Esophagus squamous epithelium (tissue), 5 donors: Measurements from ENCODE around the gene SFXN1. TPM values are rescaled to one million over a fixed set of nuclear protein-coding genes. Genes with fewer than 3 reads are reported as not detected.
A peak's percentile ranks its signal among the peaks of the same experiment; 100 is the strongest.
"Not testable (repeated sequence)": the region's sequence is repeated elsewhere in the genome, so short reads cannot be mapped to it uniquely, and the experiment has no call there.

ENCODE experiments used
- DNase-seq: peaks from one replicate; lab custom pipeline; 2025; lab: John Stamatoyannopoulos, UW
- H3K27ac ChIP-seq, 4 donors: fragments of 200-600 bp; sonication (generic); one replicate each; pipeline ENCODE4 v1.5.1; 2016 to 2019; ENCODE audit warnings: mild to moderate bottlenecking in 1 of 4
- H3K27me3 ChIP-seq, 4 donors: fragments of 200-600 bp; sonication (generic); 1 replicate in 3 of 4; 2 replicates in 1 of 4; pipeline versions ENCODE4 v1.5.1 to v1.6.0; 2017 to 2021; ENCODE audit warnings: antibody characterized with exemption in 1 of 4
- H3K36me3 ChIP-seq, 3 donors: fragments of 200-600 bp; sonication (generic); one replicate each; pipeline ENCODE4 v1.5.1; 2016 to 2019
- H3K4me1 ChIP-seq, 3 donors: fragments of 200-600 bp; sonication (generic); one replicate each; pipeline ENCODE4 v1.5.1; 2017 to 2019
- H3K4me3 ChIP-seq, 4 donors: fragments of 200-600 bp; sonication (generic); 1 replicate in 3 of 4; 2 replicates in 1 of 4; pipeline ENCODE4 v1.5.1; 2016 to 2019; ENCODE audit warnings: mild to moderate bottlenecking in 2 of 4, moderate library complexity in 1 of 4
- H3K9me3 ChIP-seq, 3 donors: fragments of 200-600 bp; sonication (generic); one replicate each; pipeline ENCODE4 v1.5.1; 2016 to 2019
- POLR2A ChIP-seq, 4 donors: fragments of 450-650 bp; IDR thresholded peaks; one replicate each; pipeline ENCODE4 v1.6.1; 2017; ENCODE audit warnings: antibody characterized with exemption in 4 of 4, mild to moderate bottlenecking in 4 of 4, moderate library complexity in 3 of 4
- WGBS, 2 donors: methylation state at CpG; one replicate each; pipeline ENCODE4 v1.1.5; 2018; 5-methylcytosine and 5-hydroxymethylcytosine counted together
- intact Hi-C: fragments of 100-400 bp; cut with DNase I; formaldehyde crosslinking; loops from one replicate; pipeline ENCODE4 v1.15.0; 2022
- total RNA-seq, 4 donors: library from RNA; depleted of rRNA; stranded (reverse); fragments of >200 nt; gene quantifications; one replicate each; pipeline ENCODE4 v1.1.0, GENCODE V29; 2016
- TF ChIP-seq, protein P1 (sequence below), 6 experiments: fragments of 450-650 bp in 4 of 6; fragments of 200-600 bp in 2 of 6; sonication (generic) in 2 of 6; IDR thresholded peaks; one replicate each; pipeline ENCODE4 v1.5.1; 2016 to 2019; ENCODE audit warnings: antibody characterized with exemption in 6 of 6, mild to moderate bottlenecking in 4 of 6, moderate library complexity in 4 of 6
- donor health status: DM: yes; HTN: yes; CAD: no.

SFXN1 gene
- total RNA-seq, 4 donors from 2014 or later = 39.6 to 81.7 (median 51.9) TPM

DNA sequence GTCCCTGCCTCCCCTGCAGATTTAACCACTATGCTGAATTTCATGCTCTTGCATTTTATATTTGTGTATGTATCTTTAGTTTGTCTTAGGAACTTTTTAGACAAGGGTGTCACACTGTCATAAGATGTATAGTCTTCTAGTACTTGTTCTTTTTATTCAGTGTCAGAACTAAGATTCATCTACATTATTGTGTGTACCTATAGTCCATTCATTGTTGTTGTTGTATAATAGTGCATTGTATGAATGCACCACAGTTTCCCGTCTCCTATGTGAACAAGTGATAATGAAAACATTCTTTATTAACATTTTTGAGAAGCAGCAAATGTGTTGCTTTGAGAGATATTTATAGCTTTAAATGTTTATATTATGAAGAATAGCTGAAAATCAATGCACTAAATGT lies 45.9 kb downstream of the SFXN1 start:
- H3K4me1 ChIP-seq = no peaks in the 10 kb centered on the region
- 65 to 77% methylated on average over 1 of the region's 1 CpG for WGBS, 2 donors
- DNase-seq = no peak
- no peaks in the 10 kb centered on the region for H3K27me3 ChIP-seq
- intact Hi-C loops = no loop called here
- H3K36me3 ChIP-seq = peaks cover 0 to 99% (median 12%) of the 10 kb centered on the region in 3 donors
- no peaks in the 10 kb centered on the region for H3K9me3 ChIP-seq
- no peak overlapping the region for H3K4me3 ChIP-seq
- no peak overlapping the region for H3K27ac ChIP-seq
- TF ChIP-seq, protein P1, sequence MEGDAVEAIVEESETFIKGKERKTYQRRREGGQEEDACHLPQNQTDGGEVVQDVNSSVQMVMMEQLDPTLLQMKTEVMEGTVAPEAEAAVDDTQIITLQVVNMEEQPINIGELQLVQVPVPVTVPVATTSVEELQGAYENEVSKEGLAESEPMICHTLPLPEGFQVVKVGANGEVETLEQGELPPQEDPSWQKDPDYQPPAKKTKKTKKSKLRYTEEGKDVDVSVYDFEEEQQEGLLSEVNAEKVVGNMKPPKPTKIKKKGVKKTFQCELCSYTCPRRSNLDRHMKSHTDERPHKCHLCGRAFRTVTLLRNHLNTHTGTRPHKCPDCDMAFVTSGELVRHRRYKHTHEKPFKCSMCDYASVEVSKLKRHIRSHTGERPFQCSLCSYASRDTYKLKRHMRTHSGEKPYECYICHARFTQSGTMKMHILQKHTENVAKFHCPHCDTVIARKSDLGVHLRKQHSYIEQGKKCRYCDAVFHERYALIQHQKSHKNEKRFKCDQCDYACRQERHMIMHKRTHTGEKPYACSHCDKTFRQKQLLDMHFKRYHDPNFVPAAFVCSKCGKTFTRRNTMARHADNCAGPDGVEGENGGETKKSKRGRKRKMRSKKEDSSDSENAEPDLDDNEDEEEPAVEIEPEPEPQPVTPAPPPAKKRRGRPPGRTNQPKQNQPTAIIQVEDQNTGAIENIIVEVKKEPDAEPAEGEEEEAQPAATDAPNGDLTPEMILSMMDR (IDR thresholded peaks at IDR 0.05) = no peak
- TF ChIP-seq POLR2A (IDR thresholded peaks at IDR 0.05) = no peak

DNA sequence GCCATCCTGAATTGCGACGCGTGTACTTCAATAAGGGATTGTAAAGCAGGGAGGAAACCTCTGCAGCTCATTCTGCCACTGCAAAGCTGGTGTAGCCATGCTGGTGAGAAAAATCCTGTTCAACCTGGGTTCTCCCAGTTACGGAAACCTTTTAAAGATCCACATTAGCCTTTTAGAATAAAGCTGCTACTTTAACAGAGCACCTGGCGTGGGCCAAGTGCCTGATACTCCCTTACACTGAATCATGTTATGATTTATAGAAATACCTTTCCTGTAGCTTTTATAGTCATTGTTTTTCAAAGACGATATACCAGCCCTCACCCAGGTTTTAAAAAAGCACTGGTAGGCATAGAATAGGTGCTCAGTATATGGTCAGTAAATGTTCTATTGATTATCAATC lies 48.3 kb downstream of the SFXN1 start:
- TF ChIP-seq POLR2A (IDR thresholded peaks at IDR 0.05) = no peak
- TF ChIP-seq, protein P1 (IDR thresholded peaks at IDR 0.05) = no peak
- no peaks in the 10 kb centered on the region for H3K9me3 ChIP-seq
- H3K36me3 ChIP-seq = peaks cover 0 to 81% (median 12%) of the 10 kb centered on the region in 3 donors
- H3K4me3 ChIP-seq = no peak overlapping the region
- no peak for DNase-seq
- H3K27ac ChIP-seq = no peak overlapping the region
- intact Hi-C loops = no loop called here
- H3K4me1 ChIP-seq = no peaks in the 10 kb centered on the region
- no peaks in the 10 kb centered on the region for H3K27me3 ChIP-seq
- 91 to 92% methylated on average over 5 to 6 of the region's 6 CpGs for WGBS, 2 donors

DNA sequence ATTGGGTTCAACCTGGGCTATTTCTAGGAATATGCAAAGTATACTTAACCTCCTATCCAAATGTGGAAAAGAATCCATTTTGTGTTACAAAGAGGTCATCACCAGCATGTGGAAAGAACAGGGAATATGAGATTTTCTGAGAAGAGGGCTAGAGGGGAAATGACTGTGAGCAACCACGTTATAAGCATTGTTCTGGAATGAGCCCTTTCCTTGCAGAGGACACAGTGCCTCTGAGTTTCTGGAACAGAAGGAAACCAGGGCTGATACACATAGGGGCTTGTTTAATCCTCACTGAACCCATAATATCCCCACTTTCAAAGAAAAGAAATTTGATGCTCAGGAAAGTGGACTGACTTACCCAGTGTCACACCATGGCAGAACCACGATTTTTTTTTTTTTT lies 53.0 kb downstream of the SFXN1 start:
- WGBS, 2 donors = 55 to 58% methylated on average over 2 of the region's 2 CpGs
- Histone ChIP-seq H3K4me3 (no peak overlapping the region), H3K4me1 (peaks cover 0 to 8% (median 0%) of the 10 kb centered on the region in 3 donors), H3K9me3 (no peaks in the 10 kb centered on the region), H3K27ac (no peak overlapping the region), H3K36me3 (peaks cover 0 to 43% (median 0%) of the 10 kb centered on the region in 3 donors), H3K27me3 (peaks cover 0 to 4% (median 0%) of the 10 kb centered on the region in 4 donors)
- TF ChIP-seq, protein P1 (IDR thresholded peaks at IDR 0.05) = no peak
- no peak for TF ChIP-seq POLR2A (IDR thresholded peaks at IDR 0.05)
- DNase-seq = no peak
- intact Hi-C loops = loop anchor here (5.0 kb wide), 1 partner anchor 186 kb away; no protein-coding TSS in a partner anchor

DNA sequence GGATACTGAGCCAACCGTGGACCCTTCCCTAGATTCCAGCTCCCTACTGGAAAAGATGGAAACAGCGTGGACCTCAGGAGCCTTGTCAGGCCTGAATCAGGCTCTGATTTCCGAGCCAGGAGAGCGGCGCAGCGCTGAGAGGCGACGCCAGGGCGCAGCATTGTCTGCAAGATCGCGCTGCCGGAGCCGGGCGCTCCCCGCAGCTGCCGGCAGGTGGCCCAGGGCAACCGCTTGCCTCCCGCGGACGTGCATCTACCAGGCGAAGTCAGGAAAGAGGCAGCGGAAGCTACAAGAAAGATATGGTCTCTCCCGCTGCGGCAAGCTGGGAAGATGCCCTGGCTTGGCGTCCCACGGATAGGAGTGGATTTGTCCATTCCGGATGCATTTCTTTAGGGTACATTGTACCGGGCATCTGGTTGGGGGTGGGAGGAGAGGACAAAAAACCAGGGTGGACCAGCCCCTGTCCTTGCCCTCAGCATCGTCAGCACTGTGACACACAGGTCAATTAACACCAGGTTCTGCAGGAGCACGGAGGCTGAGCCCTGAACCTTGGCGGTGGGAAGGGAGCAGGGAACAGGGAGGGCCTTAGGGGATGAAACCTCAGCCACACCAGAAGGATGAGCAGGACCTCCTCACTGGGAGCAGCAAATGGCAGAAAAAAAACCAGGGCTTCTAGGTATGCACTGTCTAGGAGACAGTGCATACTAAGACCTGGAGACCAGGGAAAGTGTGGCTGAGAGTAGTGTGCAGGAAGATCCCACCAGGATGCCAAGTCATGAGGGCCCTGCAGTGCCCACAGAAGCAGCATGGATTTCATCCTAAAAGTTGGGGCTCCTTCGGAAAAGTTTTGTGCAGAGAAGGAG lies 55.9 kb downstream of the SFXN1 start:
- H3K9me3 ChIP-seq = no peaks in the 10 kb centered on the region
- DNase-seq = peak; percentile 18
- peaks cover 0 to 14% (median 0%) of the 10 kb centered on the region in 3 donors for H3K36me3 ChIP-seq
- WGBS, 2 donors = 17 to 56% methylated on average over 2 to 9 of the region's 32 CpGs
- no peak overlapping the region for H3K27ac ChIP-seq
- TF ChIP-seq, protein P1 (IDR thresholded peaks at IDR 0.05) = peak; percentile 77 to 100 (median 96)
- no peak for TF ChIP-seq POLR2A (IDR thresholded peaks at IDR 0.05)
- H3K27me3 ChIP-seq = peaks cover 0 to 4% (median 0%) of the 10 kb centered on the region in 4 donors
- intact Hi-C loops = loop anchor here (5.0 kb wide), 1 partner anchor 183 kb away; no protein-coding TSS in a partner anchor
- peaks cover 0 to 8% (median 0%) of the 10 kb centered on the region in 3 donors for H3K4me1 ChIP-seq
- no peak overlapping the region for H3K4me3 ChIP-seq

DNA sequence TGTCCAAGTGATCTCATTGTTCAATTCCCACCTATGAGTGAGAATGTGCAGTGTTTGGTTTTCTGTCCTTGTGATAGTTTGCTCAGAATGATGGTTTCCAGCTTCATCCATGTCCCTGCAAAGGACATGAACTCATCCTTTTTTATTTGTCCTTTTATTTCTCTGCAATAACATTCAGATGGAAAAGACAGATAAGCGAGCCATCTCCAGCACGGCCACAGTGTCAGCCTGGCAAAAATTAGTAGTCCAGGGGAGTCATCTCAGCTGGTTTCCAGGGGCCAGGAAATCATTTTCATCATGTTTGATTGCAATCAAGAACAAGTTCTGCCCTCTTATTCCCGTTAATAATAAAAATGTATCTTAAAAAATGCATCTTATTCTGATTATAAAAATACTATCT lies 57.0 kb downstream of the SFXN1 start:
- DNase-seq, H3K9me3 ChIP-seq, H3K4me1 ChIP-seq, H3K4me3 ChIP-seq, intact Hi-C loops, H3K27me3 ChIP-seq, H3K27ac ChIP-seq: not testable (repeated sequence)
- WGBS, 2 donors = 68 to 70% methylated on average over 3 of the region's 3 CpGs
- peaks cover 0 to 13% (median 0%) of the 10 kb centered on the region in 3 donors for H3K36me3 ChIP-seq
